K562 (cell line): ENCODE data around the gene TMEM229B. TPM values are rescaled to one million over a fixed set of nuclear protein-coding genes. Genes with fewer than 3 reads are reported as not detected.

ENCODE experiments used
- ATAC-seq: fragments of 200-7000 bp; cut with Tn5 transposase; 3 replicates; pipeline ENCODE4 v1.9.1; 2020; ENCODE audit warnings: moderate library complexity
- BruUV-seq: library from RNA; stranded (reverse); fragments of 400-500 nt; replicated peaks from 2 replicates; lab custom pipeline; 2021; lab: Mats Ljungman, UMichigan
- CTCF ChIA-PET: fragments of 300-600 bp; formaldehyde crosslinking; extraction: SDS; loops from one replicate; lab custom pipeline; 2021; ENCODE audit warnings: low intra/inter-chr PET ratio; lab: Yijun Ruan, JAX
- POLR2A ChIA-PET: fragments of 300-600, 350-650 bp; sonication (Branson Sonifier 250); formaldehyde crosslinking; extraction: SDS; loops from one replicate; lab custom pipeline; 2021; ENCODE audit warnings: antibody characterized with exemption, inconsistent platforms; lab: Yijun Ruan, JAX
- DNase-seq, 4 experiments: peaks; one replicate each; pipeline versions ENCODE4 v3.0.0 to v3.0.0-alpha.2; 2011 to 2018; ENCODE audit warnings: low spot score in 3 of 4, mixed read lengths in 3 of 4; ENCODE audit errors: extremely low read depth in 1 of 4
- FAIRE-seq: peaks from 2 replicates; lab custom pipeline; 2011; peaks lifted over from hg19 to GRCh38; lab: Jason Lieb, UNC
- H2AFZ ChIP-seq: 2 replicates; pipeline ENCODE4 v1.6.0; 2011; ENCODE audit warnings: low read depth, low read length, control low read depth, inconsistent platforms
- H3K27ac ChIP-seq: fragments of 200-600 bp; 3 replicates; pipeline ENCODE4 v1.8.0; 2011; ENCODE audit warnings: low read depth, mild to moderate bottlenecking, control low read depth, inconsistent platforms, low read length, moderate library complexity, mixed read lengths; ENCODE audit errors: extremely low read depth
- H3K27me3 ChIP-seq, 2 experiments: fragments of 300-600 bp in 1 of 2; 2 replicates in 1 of 2; 3 replicates in 1 of 2; pipeline versions ENCODE4 v1.6.0 to v1.8.0; 2011; ENCODE audit warnings: inconsistent platforms in 2 of 2, low read length in 2 of 2, mild to moderate bottlenecking in 1 of 2, mixed read lengths in 1 of 2, moderate library complexity in 1 of 2; ENCODE audit not compliant: control insufficient read depth in 2 of 2, insufficient read depth in 2 of 2
- H3K36me3 ChIP-seq: fragments of 300-600 bp; 3 replicates; pipeline ENCODE4 v1.8.0; 2011; ENCODE audit warnings: mild to moderate bottlenecking, low read length, inconsistent platforms; ENCODE audit not compliant: control insufficient read depth, insufficient read depth
- H3K4me1 ChIP-seq, 2 experiments: fragments of 200-600 bp in 1 of 2; replicated peaks in 1 of 2; 2 replicates in 1 of 2; 3 replicates in 1 of 2; pipeline versions ENCODE4 v1.5.1 to v1.8.0; 2011; ENCODE audit warnings: inconsistent platforms in 2 of 2, low read length in 2 of 2, mild to moderate bottlenecking in 1 of 2, mixed read lengths in 1 of 2, moderate library complexity in 1 of 2; ENCODE audit not compliant: control insufficient read depth in 2 of 2, insufficient read depth in 2 of 2
- H3K4me2 ChIP-seq: 2 replicates; pipeline ENCODE4 v1.6.1; 2011; ENCODE audit warnings: low read length, control low read depth, inconsistent platforms, mixed read lengths; ENCODE audit not compliant: insufficient read depth
- H3K4me3 ChIP-seq: fragments of 200-600 bp; sonication (generic), shearing (Covaris generic); 2 replicates; pipeline ENCODE4 v1.5.1; 2016; ENCODE audit warnings: control low read depth, inconsistent platforms
- H3K79me2 ChIP-seq: fragments of 200-600 bp; 3 replicates; pipeline ENCODE4 v1.8.0; 2011; ENCODE audit warnings: low read length, inconsistent platforms; ENCODE audit not compliant: control insufficient read depth, insufficient read depth
- H3K9ac ChIP-seq, 2 experiments: 2 replicates each; pipeline versions ENCODE4 v1.6.0 to v1.6.1; 2011; ENCODE audit warnings: low read depth in 2 of 2, low read length in 2 of 2, control low read depth in 1 of 2, inconsistent platforms in 1 of 2, mild to moderate bottlenecking in 1 of 2, mixed read lengths in 1 of 2; ENCODE audit not compliant: insufficient read depth in 1 of 2
- H3K9me1 ChIP-seq: one replicate; pipeline ENCODE4 v1.6.0; 2011; ENCODE audit warnings: inconsistent platforms, mild to moderate bottlenecking, low read length, moderate library complexity; ENCODE audit not compliant: control insufficient read depth, insufficient read depth
- H3K9me3 ChIP-seq: replicated peaks from 2 replicates; pipeline ENCODE4 v1.5.1; 2011; ENCODE audit warnings: low read depth, low read length, inconsistent platforms; ENCODE audit not compliant: control insufficient read depth, insufficient read depth
- H4K20me1 ChIP-seq: replicated peaks from 2 replicates; pipeline ENCODE4 v1.6.1; 2011; ENCODE audit warnings: low read length, inconsistent platforms, mixed read lengths; ENCODE audit not compliant: control insufficient read depth, insufficient read depth
- BCOR ChIP-seq: fragments of 450-650 bp; IDR thresholded peaks from 2 replicates; pipeline ENCODE4 v1.6.1; 2016
- CBX5 ChIP-seq: IDR thresholded peaks from 2 replicates; pipeline ENCODE4 v1.6.1; 2014; ENCODE audit warnings: low read depth, borderline replicate concordance
- CSDE1 ChIP-seq, 2 experiments: fragments of 450-650 bp; IDR thresholded peaks; 2 replicates each; pipeline ENCODE4 v1.6.1; 2016; ENCODE audit warnings: mild to moderate bottlenecking in 1 of 2
- ID3 ChIP-seq, 2 experiments: fragments of 250-450 bp in 1 of 2; fragments of 450-650 bp in 1 of 2; sonication (Bioruptor Pico) in 1 of 2; IDR thresholded peaks; 2 replicates each; pipeline versions ENCODE4 v1.6.1 to v1.8.0; 2016 to 2021; ENCODE audit warnings: mild to moderate bottlenecking in 2 of 2, moderate library complexity in 2 of 2, missing compliant biosample characterization in 1 of 2, missing genetic modification characterization in 1 of 2
- MCM3 ChIP-seq: fragments of 450-650 bp; IDR thresholded peaks from 2 replicates; pipeline ENCODE4 v1.6.1; 2016
- MIER1 ChIP-seq: fragments of 450-650 bp; IDR thresholded peaks from 2 replicates; pipeline ENCODE4 v1.6.1; 2016; ENCODE audit warnings: antibody characterized with exemption, mild to moderate bottlenecking, low read depth
- NFRKB ChIP-seq: fragments of 450-650 bp; IDR thresholded peaks from 2 replicates; pipeline ENCODE4 v1.6.1; 2016; ENCODE audit warnings: low read depth
- RBM17 ChIP-seq: fragments of 200-400 bp; formaldehyde crosslinking; IDR thresholded peaks from 2 replicates; pipeline ENCODE4 v1.6.1; 2017; ENCODE audit warnings: low read depth, mild to moderate bottlenecking, low read length, borderline replicate concordance
- ZBTB26 ChIP-seq: fragments of 450-650 bp; formaldehyde crosslinking; IDR thresholded peaks from 2 replicates; pipeline ENCODE4 v1.4.0; 2022; ENCODE audit warnings: missing genetic modification characterization
- ZC3H8 ChIP-seq: fragments of 450-650 bp; IDR thresholded peaks from 2 replicates; pipeline ENCODE4 v1.6.1; 2017
- ZNF316 ChIP-seq: fragments of 450-650 bp; IDR thresholded peaks from 2 replicates; pipeline ENCODE4 v1.6.1; 2016
- WGBS: fragments of 100-300 bp; shearing (Covaris generic); methylation state at CpG from one replicate; pipeline ENCODE4 v1.1.6; 2016; ENCODE audit warnings: low coverage, mixed read lengths; ENCODE audit not compliant: insufficient coverage; ENCODE audit errors: missing lambda C conversion rate; 5-methylcytosine and 5-hydroxymethylcytosine counted together
- in situ Hi-C: fragments of 300-500 bp; cut with MboI; formaldehyde crosslinking; loops from 4 replicates; pipeline ENCODE4 v1.15.0; 2018; ENCODE audit warnings: inconsistent platforms, mixed read lengths
- intact Hi-C: fragments of 100-400 bp; cut with micrococcal nuclease; formaldehyde crosslinking; loops from 2 replicates; pipeline ENCODE4 v1.14.2; 2022
- polyA plus RNA-seq, 8 experiments: library from polyadenylated mRNA; depleted of rRNA in 4 of 8; stranded (reverse) in 5 of 8; unstranded in 3 of 8; fragments of >200 nt; fragmentation: Nextera tagmentation in 2 of 8; fragmentation: Illumina TruSeq in 1 of 8; extraction: Ambion mirVana in 2 of 8; extraction: Trizol in 1 of 8; gene quantifications; 2 replicates each; pipeline versions ENCODE4 v1.2.1 to v1.2.3, GENCODE V29; 2011 to 2014; ENCODE audit warnings: inconsistent platforms in 1 of 8, missing spikeins in 1 of 8
- total RNA-seq, 7 experiments: library from RNA; depleted of rRNA in 6 of 7; stranded (reverse); fragments of >200 nt in 6 of 7; fragmentation: Illumina TruSeq in 2 of 7; extraction: Trizol in 2 of 7; gene quantifications; 2 replicates each; pipeline versions ENCODE4 v1.2.1 to v1.2.3, GENCODE V29; 2011 to 2021; ENCODE audit warnings: low replicate concordance in 1 of 7

TMEM229B gene
- total and polyA plus RNA-seq, 9 of the 15 experiments (the other 6 are each of a cell fraction or from before 2014, with no cell fraction given) = not detected

DNA sequence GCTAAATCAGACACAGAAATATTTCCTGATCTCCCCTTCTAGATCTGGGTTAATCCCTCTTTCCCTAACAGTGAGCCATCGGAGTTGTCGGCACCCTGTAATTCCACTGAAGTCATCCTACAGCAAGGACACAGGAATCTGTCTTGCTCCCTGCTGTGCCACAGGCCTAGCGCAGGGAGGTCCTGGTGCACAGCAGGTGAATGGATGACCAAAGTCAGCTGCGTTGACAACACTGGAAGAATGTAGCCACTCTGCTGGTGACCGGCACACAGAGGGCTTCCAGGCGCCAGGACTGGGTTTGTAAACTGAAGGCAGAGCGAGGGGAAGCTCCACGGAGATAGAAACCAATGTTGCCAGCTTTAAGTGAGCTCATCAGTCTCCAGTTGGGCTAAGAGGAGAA lies 23.6 kb downstream of the TMEM229B start:
- intact Hi-C loops (no loop called here), in situ Hi-C loops (no loop called here)
- Histone ChIP-seq H3K4me2 (no peak overlapping the region), H3K79me2 (no peaks in the 10 kb centered on the region), H3K4me3 (no peak overlapping the region), H2AFZ (no peak overlapping the region), H3K27ac (no peak overlapping the region), H4K20me1 (no peaks in the 10 kb centered on the region; the same call in 1 of the 2 replicates), H3K9ac (no peak overlapping the region), H3K36me3 (no peaks in the 10 kb centered on the region), H3K27me3 (peaks cover 6 to 30% of the 10 kb centered on the region in 2 experiments; a peak in 4 of 5 replicates), H3K4me1 (no peaks in the 10 kb centered on the region), H3K9me1 (no peaks in the 10 kb centered on the region), H3K9me3 (no peaks in the 10 kb centered on the region)
- no peak for DNase-seq
- no peak for TF ChIP-seq NFRKB
- no peak for TF ChIP-seq ZC3H8
- TF ChIP-seq MCM3 = no peak
- TF ChIP-seq RBM17 = no peak
- no peak for TF ChIP-seq ID3 (CRISPR knock-in tag; IDR thresholded peaks at IDR 0.05)
- no peak for TF ChIP-seq ID3 (tag; IDR thresholded peaks at IDR 0.05)
- no peak for TF ChIP-seq CSDE1 (IDR thresholded peaks at IDR 0.05)
- no peak for TF ChIP-seq BCOR
- no peak for TF ChIP-seq ZBTB26 (CRISPR knock-in tag)
- TF ChIP-seq CBX5 = no peak
- no peak for TF ChIP-seq MIER1
- no peak for TF ChIP-seq ZNF316
- ATAC-seq = no peak
- BruUV-seq = no TSS peak
- ChIA-PET CTCF (no interaction called here), POLR2A (interaction anchor here (0.7 to 1.1 kb wide), 3 partner anchors 10 to 34 kb away, joined by 3 read pairs; no protein-coding TSS in a partner anchor)
- WGBS = 6% methylated on average over 8 of the region's 8 CpGs
- no peak for FAIRE-seq
